Stimulated activated naive B cell treated with anti-CD40 and anti-IgM and Interleukin-4, amounts not matched to agents 10 μg/mL and 1 μg/mL and 100 μg/mL, for 72 hours (primary cell): ENCODE measurements around the gene LRP5.
"Not testable (repeated sequence)": the region's sequence is repeated elsewhere in the genome, so short reads cannot be mapped to it uniquely, and the experiment has no call there.

Experiments used
- ATAC-seq, 2 donors: fragments of 150-1000 bp; cut with Tn5 transposase; replicated peaks; 2 replicates each; pipeline ENCODE4 v1.10.0; 2021; ENCODE audit warnings: moderate library complexity in 1 of 2
- DNase-seq: peaks from one replicate; pipeline ENCODE4 v3.0.0; 2021
- H3K27ac Mint-ChIP-seq: one replicate; pipeline ENCODE4 v1.8.0; 2022; ENCODE audit warnings: mild to moderate bottlenecking, mixed read lengths
- H3K27me3 Mint-ChIP-seq, 2 donors: one replicate each; pipeline ENCODE4 v1.8.0; 2022; ENCODE audit warnings: mixed read lengths in 2 of 2
- H3K36me3 Mint-ChIP-seq, 2 donors: one replicate each; pipeline ENCODE4 v1.8.0; 2022; ENCODE audit warnings: mixed read lengths in 2 of 2, mild to moderate bottlenecking in 1 of 2
- H3K4me1 Mint-ChIP-seq, 2 donors: one replicate each; pipeline ENCODE4 v1.8.0; 2022; ENCODE audit warnings: mixed read lengths in 2 of 2, mild to moderate bottlenecking in 1 of 2
- H3K4me3 Mint-ChIP-seq, 2 donors: one replicate each; pipeline ENCODE4 v1.8.0; 2022; ENCODE audit warnings: mild to moderate bottlenecking in 2 of 2, mixed read lengths in 2 of 2, moderate library complexity in 1 of 2
- H3K9me3 Mint-ChIP-seq, 2 donors: one replicate each; pipeline ENCODE4 v1.8.0; 2022; ENCODE audit warnings: mixed read lengths in 2 of 2, mild to moderate bottlenecking in 1 of 2

LRP5 gene

DNA sequence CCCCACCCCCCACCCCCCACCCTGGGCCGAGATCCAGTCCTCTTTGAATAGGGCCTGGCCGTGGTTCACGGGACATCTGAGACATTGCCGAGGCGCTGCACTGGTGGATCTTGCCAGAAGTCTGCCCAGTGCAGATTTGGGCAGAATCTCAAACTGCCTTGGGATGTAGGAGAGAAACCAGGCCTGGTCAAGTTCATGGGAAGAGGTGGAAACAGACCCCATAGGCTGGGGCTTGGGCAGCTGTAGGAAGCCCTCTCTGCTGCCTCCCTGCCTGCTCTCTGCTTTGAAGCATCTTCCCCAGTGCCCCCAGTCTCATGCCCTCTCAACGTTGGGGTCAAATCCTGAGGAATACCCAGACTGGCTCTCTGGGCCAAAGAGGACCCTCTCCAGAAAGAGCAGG is 132.2 kb downstream of the LRP5 start:
- Mint-ChIP-seq H3K27ac (no peak overlapping the region), H3K4me1 (peaks cover 28 to 37% of the 10 kb centered on the region in 2 donors), H3K9me3 (peaks cover 2 to 6% of the 10 kb centered on the region in 2 donors), H3K27me3 (no peaks in the 10 kb centered on the region), H3K4me3 (no peak overlapping the region), H3K36me3 (peaks cover 5 to 8% of the 10 kb centered on the region in 2 donors)
- DNase-seq: no peak
- ATAC-seq: no peak

DNA sequence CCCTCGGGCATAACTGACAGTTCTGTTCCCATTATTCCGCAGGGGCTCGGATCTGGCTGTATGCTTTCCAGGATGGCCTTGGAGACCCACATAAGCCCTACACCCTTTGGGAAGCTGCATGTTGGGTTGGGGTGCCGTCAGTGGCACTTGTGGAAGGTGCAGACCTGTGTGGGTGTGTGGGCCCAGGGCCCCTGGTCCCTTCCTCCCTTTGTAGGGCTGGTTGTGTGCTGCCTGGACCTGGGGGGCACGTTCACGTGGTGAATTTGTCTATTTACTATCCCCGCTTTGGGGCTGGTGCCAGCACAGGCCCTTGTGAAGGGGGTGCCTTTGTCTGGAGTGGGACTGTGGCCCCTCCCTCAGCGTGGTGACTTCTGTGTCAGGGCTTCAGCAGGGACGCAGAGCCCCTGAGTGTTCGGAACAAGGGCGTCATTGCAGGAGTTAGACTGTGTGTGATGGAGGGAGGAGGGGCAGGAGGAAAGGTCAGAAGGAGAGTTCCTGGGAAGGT is 133.2 kb downstream of the LRP5 start:
- no peak overlapping the region for H3K27ac Mint-ChIP-seq
- H3K4me1 Mint-ChIP-seq: peaks cover 22 to 31% of the 10 kb centered on the region in 2 donors

DNA sequence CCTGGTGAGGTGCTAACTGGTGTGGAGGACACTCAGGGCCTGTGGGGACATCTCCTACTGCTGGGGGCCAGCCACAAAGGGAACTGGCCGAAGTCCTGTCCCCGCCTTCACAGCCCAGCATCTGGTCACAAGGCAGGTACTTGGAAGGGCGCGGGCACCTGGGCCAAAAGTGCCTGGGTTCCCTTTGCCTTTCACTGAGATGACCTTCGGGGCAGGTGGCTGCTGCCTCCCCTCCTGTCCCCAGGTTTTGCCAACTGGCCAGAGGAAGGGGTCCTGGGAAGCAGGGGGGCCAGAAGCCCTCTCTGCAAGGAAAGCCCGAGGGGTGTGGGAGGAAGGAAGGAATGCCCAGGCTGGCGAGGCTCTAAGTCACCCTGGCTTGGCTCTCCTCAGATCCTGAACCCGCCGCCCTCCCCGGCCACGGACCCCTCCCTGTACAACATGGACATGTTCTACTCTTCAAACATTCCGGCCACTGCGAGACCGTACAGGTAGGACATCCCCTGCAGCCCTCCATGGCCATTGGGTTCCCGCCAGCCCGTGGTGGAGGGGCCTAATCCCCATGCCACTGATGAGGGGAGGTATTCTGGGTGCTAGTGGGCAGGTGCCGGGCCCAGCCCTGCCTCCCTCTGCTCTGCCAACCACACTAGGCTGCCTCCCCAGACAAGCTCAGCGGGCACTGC is 133.8 kb downstream of the LRP5 start:
- H3K4me3 Mint-ChIP-seq: no peak overlapping the region
- H3K27me3 Mint-ChIP-seq: no peaks in the 10 kb centered on the region
- no peak for ATAC-seq
- H3K4me1 Mint-ChIP-seq: peaks cover 17 to 25% of the 10 kb centered on the region in 2 donors
- peaks cover 2 to 6% of the 10 kb centered on the region in 2 donors for H3K9me3 Mint-ChIP-seq
- no peak overlapping the region for H3K27ac Mint-ChIP-seq
- H3K36me3 Mint-ChIP-seq: peaks cover 5 to 11% of the 10 kb centered on the region in 2 donors
- DNase-seq: no peak

More for the DNA sequence above, 133.2 kb downstream of the LRP5 start:
- no peaks in the 10 kb centered on the region for H3K27me3 Mint-ChIP-seq
- peaks cover 2 to 6% of the 10 kb centered on the region in 2 donors for H3K9me3 Mint-ChIP-seq
- ATAC-seq (no peak), DNase-seq (no peak)
- no peak overlapping the region for H3K4me3 Mint-ChIP-seq
- H3K36me3 Mint-ChIP-seq: peaks cover 5 to 11% of the 10 kb centered on the region in 2 donors

DNA sequence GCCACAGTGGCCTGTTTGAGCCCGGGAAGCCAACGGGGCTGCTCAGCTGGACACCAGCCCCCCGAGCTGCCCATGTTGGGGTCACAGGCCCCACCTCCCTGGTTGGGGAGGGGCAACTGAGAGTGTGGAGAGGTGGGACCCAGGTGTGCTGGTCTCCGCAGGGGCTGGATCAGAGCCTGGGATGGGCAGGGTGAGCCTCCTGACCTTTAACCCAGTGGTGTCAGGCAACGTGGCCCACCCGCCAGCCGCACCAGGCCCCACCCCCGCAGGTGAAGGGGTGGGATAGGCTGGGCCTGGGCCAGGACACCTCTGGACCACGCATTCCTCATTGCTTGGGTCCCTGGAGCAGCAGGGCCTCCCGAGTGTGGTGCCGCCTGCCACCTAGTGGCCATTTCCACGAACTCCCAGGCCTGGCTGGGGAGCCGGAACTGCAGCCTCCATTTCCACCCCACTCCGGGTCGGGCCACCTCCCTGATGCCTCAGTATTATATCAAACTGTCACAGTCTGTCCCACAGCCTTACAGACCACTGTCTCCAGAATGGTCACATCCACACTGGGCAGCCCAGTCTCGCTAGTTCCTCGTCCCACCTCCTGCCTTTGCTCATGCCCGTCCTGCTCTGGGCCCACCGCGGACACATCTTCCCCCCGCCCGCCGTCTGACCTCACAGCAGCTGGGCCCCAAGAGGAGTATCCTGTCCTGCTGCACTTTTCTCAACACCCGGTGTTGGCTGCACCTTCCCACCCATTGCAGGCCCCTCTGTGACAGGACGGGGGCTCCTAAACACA is 134.8 kb downstream of the LRP5 start:
- DNase-seq: peak; percentile 73

DNA sequence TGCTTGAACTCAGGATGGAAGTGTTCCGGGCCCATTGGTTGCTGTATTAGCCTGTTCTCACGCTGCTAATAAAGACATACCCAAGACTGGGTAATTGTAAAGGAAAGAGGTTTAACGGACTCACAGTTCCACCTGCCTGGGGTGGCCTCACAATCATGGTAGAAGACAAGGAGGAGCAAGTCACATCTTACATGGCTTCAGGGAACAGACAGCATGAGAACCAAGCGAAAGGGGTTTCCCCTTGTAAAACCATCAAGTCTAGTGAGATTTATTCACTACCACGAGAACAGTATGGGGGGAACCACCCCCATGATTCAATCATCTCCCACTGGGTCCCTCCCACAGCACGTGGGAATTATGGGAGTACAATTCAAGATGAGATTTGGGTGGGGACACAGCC is 135.5 kb downstream of the LRP5 start:
- ATAC-seq, H3K27ac Mint-ChIP-seq, H3K27me3 Mint-ChIP-seq, DNase-seq, H3K9me3 Mint-ChIP-seq, H3K4me3 Mint-ChIP-seq, H3K4me1 Mint-ChIP-seq: not testable (repeated sequence)
- H3K36me3 Mint-ChIP-seq: peaks cover 5 to 11% of the 10 kb centered on the region in 2 donors

More for the DNA sequence above, 134.8 kb downstream of the LRP5 start:
- H3K9me3 Mint-ChIP-seq: peaks cover 2 to 6% of the 10 kb centered on the region in 2 donors
- no peaks in the 10 kb centered on the region for H3K27me3 Mint-ChIP-seq
- H3K27ac Mint-ChIP-seq: peak overlapping the region; percentile 83
- peak; percentile 98 to 99 for ATAC-seq
- peaks cover 11 to 14% of the 10 kb centered on the region in 2 donors for H3K4me1 Mint-ChIP-seq
- H3K36me3 Mint-ChIP-seq: peaks cover 5 to 11% of the 10 kb centered on the region in 2 donors
- no peak overlapping the region for H3K4me3 Mint-ChIP-seq

DNA sequence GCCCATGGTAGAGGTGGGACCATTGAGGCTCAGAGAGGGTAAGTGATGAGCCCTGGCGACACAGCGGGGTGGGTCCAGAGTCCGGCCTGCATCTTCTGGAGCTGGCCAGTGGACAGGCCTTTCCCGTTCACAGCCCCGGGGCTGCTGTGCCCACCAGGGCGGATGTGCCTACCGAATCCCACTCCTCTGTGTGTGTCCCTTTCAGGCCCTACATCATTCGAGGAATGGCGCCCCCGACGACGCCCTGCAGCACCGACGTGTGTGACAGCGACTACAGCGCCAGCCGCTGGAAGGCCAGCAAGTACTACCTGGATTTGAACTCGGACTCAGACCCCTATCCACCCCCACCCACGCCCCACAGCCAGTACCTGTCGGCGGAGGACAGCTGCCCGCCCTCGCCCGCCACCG is 136.2 kb downstream of the LRP5 start:
- no peak overlapping the region for H3K27ac Mint-ChIP-seq

DNA sequence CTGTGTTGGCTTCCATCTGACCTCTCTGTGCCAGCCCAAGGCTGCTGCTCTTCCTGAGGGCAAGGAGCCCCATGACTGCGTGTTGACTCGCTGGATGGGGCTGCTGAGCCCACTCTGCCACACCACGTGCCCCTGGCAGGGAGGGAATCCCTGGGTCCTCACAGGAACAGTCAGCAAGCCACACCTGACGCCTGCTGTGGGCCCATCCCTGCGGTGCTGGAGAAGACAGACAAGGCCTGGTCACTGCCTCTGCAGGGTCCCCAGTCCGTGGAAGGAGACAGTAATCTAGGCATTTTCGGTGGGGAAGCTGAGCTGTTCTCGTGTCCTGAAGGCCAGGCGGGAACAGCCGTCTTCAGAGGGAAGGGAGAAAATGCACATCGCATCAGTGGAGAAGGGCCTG is 137.6 kb downstream of the LRP5 start:
- Mint-ChIP-seq H3K4me1 (peaks cover 6 to 8% of the 10 kb centered on the region in 2 donors), H3K36me3 (peaks cover 5 to 11% of the 10 kb centered on the region in 2 donors), H3K27me3 (no peaks in the 10 kb centered on the region), H3K9me3 (peaks cover 2 to 6% of the 10 kb centered on the region in 2 donors), H3K4me3 (no peak overlapping the region), H3K27ac (no peak overlapping the region)
- DNase-seq (no peak), ATAC-seq (no peak)

More for the DNA sequence above, 136.2 kb downstream of the LRP5 start:
- H3K36me3 Mint-ChIP-seq: peaks cover 5 to 11% of the 10 kb centered on the region in 2 donors
- no peaks in the 10 kb centered on the region for H3K27me3 Mint-ChIP-seq
- no peak overlapping the region for H3K4me3 Mint-ChIP-seq
- no peak for ATAC-seq
- peaks cover 2 to 6% of the 10 kb centered on the region in 2 donors for H3K9me3 Mint-ChIP-seq
- DNase-seq: no peak
- H3K4me1 Mint-ChIP-seq: peaks cover 6 to 8% of the 10 kb centered on the region in 2 donors

DNA sequence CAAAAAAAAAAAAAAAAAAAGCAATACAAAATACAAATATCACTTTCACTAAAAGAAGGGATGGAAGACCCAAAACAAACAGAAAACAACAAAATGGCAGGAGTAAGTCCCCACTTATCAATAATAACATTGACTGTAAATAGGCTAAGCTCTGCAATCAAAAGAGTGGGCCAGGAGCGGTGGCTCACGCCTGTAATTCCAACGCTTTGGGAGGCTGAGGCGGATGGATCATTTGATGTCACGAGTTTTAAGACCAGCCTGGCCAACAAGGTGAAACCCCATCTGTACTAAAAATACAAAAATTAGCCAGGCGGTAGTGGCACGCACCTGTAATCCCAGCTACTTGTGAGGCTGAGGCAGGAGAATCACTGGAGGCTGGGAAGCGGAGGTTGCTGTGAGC is 138.3 kb downstream of the LRP5 start:
- peaks cover 2 to 6% of the 10 kb centered on the region in 2 donors for H3K9me3 Mint-ChIP-seq
- H3K27ac Mint-ChIP-seq: no peak overlapping the region
- H3K4me3 Mint-ChIP-seq: no peak overlapping the region
- no peaks in the 10 kb centered on the region for H3K27me3 Mint-ChIP-seq
- no peak for DNase-seq
- H3K4me1 Mint-ChIP-seq: peaks cover 6 to 8% of the 10 kb centered on the region in 2 donors
- peaks cover 5 to 11% of the 10 kb centered on the region in 2 donors for H3K36me3 Mint-ChIP-seq
- no peak for ATAC-seq

DNA sequence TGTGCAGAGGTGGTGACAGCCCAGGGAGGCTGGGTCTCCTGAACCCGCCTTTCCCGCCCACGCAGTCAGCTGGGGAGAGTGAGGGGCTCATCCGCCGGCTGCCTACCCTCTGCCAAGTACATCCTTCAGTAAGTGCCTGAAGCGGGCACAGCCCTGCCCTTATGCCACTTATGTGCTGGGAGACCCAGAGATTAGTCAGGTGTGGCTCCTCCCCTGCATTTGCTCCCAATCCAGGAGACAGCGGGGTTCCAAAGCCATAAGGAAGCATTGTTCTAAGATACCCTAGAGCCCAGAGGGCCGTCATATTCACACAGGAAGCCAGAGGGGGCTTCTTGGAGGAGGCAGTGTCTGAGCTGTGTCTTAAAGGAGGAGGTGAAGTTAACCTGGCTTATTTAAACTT is 142.4 kb downstream of the LRP5 start:
- DNase-seq: no peak
- H3K9me3 Mint-ChIP-seq: no peaks in the 10 kb centered on the region
- H3K36me3 Mint-ChIP-seq: peaks cover 0 to 3% of the 10 kb centered on the region in 2 donors
- peaks cover 0 to 3% of the 10 kb centered on the region in 2 donors for H3K4me1 Mint-ChIP-seq
- no peak for ATAC-seq
- H3K27ac Mint-ChIP-seq: no peak overlapping the region
- H3K27me3 Mint-ChIP-seq: no peaks in the 10 kb centered on the region
- no peak overlapping the region for H3K4me3 Mint-ChIP-seq

DNA sequence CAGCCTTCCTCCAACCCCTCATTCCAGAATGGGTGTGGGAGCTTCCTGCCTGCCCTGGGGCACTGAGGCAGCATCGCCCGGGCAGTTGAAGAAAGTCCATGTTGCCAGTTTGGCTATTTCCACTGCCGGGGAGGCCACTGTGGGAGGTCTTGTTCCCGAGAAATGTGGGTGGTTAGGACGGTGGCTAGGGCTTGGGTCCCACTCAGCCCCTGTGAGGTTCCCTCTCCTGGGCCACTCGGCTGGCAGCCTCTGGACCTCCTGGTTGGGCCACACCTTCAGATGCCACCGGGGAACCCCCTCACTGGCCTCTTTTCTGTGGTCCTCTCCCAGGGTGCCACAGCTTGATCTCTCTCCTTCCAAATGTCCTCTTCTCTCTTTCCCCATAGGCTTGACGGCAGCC is 143.1 kb downstream of the LRP5 start:
- no peak for ATAC-seq
- Mint-ChIP-seq H3K9me3 (no peaks in the 10 kb centered on the region), H3K36me3 (no peaks in the 10 kb centered on the region), H3K4me3 (no peak overlapping the region), H3K27ac (no peak overlapping the region), H3K27me3 (no peaks in the 10 kb centered on the region), H3K4me1 (peaks cover 3 to 8% of the 10 kb centered on the region in 2 donors)
- DNase-seq: no peak

DNA sequence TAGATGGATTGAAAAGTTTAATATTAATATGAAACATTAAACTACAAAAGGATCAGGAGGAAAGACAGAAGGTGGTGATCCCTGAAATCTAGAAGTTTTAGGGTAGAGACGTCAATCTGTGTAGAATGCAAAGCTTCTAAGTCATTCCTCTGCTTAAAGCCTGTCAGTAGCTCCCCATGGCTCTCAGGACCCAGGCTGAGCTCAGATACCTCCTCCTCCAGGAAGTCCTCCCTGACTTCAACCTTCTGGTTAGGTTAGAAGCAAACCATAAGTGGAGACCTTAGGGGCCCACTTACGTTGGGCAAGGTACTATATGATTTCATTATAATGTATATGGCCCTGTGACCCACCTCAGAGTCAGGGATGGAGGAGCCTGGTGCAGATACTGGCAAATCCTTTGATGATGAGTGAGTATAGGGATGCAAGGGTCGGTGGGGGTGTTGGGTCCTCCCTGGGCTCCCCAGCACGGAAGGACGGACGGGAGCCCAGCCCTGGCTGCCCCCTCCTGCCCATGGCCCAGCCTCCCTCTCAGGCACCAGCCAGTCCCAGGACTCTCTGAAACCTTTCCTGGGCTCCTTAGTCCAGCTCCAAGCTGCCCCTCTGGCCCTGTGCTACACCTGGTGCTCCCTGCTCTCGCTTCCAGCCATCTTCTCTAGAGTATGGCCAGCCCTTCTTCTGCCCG is 145.0 kb downstream of the LRP5 start:
- Mint-ChIP-seq H3K4me1 (peaks cover 5 to 10% of the 10 kb centered on the region in 2 donors), H3K27ac (no peak overlapping the region), H3K9me3 (no peaks in the 10 kb centered on the region), H3K4me3 (no peak overlapping the region), H3K36me3 (peaks cover 0 to 3% of the 10 kb centered on the region in 2 donors), H3K27me3 (no peaks in the 10 kb centered on the region)
- no peak for ATAC-seq
- no peak for DNase-seq

DNA sequence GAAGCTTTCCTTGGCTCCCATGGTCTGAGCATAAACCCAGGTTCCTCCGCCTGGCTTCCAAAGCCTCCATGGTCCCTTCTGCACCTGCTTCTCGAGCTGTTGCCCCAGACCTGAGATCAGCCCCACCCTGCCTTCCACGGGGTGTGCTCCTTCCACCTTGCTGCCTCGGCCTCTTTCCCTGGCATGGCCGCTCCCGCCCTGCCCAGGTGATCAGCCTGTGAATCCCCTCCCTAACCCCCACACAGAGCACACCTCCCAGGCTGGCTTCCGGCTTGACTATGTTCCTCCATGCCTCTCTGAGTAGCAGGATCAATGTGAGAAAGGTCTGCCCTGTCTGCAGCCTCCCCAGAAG is 145.5 kb downstream of the LRP5 start:
- H3K27me3 Mint-ChIP-seq: no peaks in the 10 kb centered on the region
- H3K27ac Mint-ChIP-seq: peak overlapping the region; percentile 6
- H3K4me1 Mint-ChIP-seq: peaks cover 10 to 15% of the 10 kb centered on the region in 2 donors
- no peak for ATAC-seq
- H3K36me3 Mint-ChIP-seq: peaks cover 4 to 6% of the 10 kb centered on the region in 2 donors
- no peak for DNase-seq
- H3K4me3 Mint-ChIP-seq: no peak overlapping the region
- H3K9me3 Mint-ChIP-seq: no peaks in the 10 kb centered on the region

DNA sequence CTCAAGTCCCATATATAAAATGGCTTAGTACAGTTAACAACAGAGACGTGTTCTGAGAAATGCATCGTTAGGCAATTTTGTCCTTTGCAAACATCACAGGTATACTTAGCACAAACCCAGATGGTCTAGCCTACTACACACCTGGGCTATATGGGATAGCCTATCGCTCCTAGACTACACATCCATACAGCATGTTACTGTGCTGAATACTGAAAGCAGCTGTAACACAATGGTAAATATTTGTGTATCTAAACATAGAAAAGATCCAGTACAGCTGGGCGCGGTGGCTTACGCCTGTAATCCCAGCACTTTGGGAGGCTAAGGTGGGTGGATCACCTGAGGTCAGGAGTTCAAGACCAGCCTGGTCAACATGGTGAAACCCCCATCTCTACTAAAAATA is 145.9 kb downstream of the LRP5 start:
- H3K36me3 Mint-ChIP-seq, ATAC-seq, H3K4me3 Mint-ChIP-seq, H3K27ac Mint-ChIP-seq, DNase-seq, H3K9me3 Mint-ChIP-seq, H3K27me3 Mint-ChIP-seq: not testable (repeated sequence)
- H3K4me1 Mint-ChIP-seq: peaks cover 11 to 18% of the 10 kb centered on the region in 2 donors
